Epithelial cell of proximal tubule (primary cell): ENCODE results near the gene RELT. TPM values are rescaled to one million over a fixed set of nuclear protein-coding genes. Genes with fewer than 3 reads are reported as not detected.

Experiments
- DNase-seq: peaks from one replicate; pipeline ENCODE4 v3.0.0-alpha.2; 2011; ENCODE audit warnings: low read depth
- H3K4me3 ChIP-seq: 2 replicates; pipeline ENCODE4 v1.5.1; 2011; ENCODE audit warnings: low read depth, mild to moderate bottlenecking, low read length
- total RNA-seq: library from RNA; depleted of rRNA; stranded (reverse); fragments of >200 nt; gene quantifications from 2 replicates; pipeline ENCODE4 v1.2.3, GENCODE V29; 2015
- TF ChIP-seq, protein P1 (sequence below): conservative IDR thresholded peaks from 2 replicates; pipeline ENCODE4 v1.5.1; 2012; ENCODE audit warnings: low read depth, mild to moderate bottlenecking, low read length

The RELT gene
- total RNA-seq, 1 donor from 2014 or later = 9.1 TPM

DNA sequence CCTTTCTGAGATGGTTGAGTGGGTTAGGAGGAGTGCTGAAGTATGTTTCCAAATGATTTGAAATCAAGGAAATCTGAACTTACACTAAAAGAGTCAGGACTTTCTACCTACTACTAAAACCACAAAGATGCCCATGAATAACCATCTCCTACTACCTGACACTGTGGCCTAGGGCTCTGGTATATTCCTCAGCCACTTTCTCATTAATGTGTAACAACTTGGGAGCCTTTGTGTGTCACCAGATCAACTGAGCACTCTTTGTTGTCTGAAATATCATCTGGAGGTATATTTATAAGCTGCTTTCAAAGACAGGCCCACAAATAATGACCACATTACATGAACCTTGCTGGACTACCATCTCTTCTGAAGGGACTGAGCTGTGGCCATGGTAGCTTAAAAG lies 43.9 kb downstream of the RELT start:
- no peak overlapping the region for H3K4me3 ChIP-seq
- no peak for DNase-seq
- TF ChIP-seq, protein P1, sequence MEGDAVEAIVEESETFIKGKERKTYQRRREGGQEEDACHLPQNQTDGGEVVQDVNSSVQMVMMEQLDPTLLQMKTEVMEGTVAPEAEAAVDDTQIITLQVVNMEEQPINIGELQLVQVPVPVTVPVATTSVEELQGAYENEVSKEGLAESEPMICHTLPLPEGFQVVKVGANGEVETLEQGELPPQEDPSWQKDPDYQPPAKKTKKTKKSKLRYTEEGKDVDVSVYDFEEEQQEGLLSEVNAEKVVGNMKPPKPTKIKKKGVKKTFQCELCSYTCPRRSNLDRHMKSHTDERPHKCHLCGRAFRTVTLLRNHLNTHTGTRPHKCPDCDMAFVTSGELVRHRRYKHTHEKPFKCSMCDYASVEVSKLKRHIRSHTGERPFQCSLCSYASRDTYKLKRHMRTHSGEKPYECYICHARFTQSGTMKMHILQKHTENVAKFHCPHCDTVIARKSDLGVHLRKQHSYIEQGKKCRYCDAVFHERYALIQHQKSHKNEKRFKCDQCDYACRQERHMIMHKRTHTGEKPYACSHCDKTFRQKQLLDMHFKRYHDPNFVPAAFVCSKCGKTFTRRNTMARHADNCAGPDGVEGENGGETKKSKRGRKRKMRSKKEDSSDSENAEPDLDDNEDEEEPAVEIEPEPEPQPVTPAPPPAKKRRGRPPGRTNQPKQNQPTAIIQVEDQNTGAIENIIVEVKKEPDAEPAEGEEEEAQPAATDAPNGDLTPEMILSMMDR = no peak

DNA sequence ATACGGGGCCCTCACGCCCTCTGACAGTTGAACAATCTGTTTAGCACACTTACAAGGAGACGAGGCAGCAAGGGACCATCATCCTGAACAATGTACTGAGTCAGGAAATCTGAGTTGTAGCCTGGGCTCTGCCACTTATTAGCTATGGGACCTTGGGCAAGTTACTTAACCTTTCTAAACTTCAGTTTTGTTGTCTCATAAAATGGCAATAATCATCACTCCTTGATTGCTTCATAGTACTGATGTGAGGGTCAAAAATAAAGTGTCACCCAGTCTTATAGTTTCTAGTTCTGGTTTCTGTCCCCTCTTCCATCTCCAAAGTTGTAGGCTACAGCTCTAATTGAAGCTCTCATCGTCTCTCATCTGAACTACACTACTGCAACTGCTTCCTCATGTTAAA lies 46.7 kb downstream of the RELT start:
- H3K4me3 ChIP-seq = no peak overlapping the region
- TF ChIP-seq, protein P1 = no peak
- DNase-seq = no peak

GRCh38 chr11:73423506-73423905 lies 47.3 kb downstream of the RELT start:
- H3K4me3 ChIP-seq = no peak overlapping the region
- no peak for DNase-seq
- TF ChIP-seq, protein P1 = no peak

DNA sequence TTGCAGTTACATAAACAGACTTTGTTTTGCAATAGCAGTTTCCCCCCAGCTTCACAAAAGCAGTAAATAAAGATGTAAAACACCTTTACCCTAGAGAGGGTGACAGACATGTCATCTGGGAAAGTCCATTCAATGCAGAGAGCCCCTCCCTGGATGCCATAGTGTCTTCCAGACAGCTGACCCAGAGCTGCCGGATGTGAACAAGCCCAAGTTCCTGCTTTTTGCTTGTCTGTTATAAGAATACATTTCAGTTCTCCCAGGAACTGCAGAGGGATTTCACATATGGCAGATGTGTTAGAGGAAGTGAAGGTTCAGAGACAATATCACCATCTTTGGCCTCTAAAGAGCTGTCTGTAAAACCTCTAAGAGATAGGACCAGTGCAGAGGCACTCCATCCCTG lies 48.9 kb downstream of the RELT start:
- no peak overlapping the region for H3K4me3 ChIP-seq
- TF ChIP-seq, protein P1 = no peak

DNA sequence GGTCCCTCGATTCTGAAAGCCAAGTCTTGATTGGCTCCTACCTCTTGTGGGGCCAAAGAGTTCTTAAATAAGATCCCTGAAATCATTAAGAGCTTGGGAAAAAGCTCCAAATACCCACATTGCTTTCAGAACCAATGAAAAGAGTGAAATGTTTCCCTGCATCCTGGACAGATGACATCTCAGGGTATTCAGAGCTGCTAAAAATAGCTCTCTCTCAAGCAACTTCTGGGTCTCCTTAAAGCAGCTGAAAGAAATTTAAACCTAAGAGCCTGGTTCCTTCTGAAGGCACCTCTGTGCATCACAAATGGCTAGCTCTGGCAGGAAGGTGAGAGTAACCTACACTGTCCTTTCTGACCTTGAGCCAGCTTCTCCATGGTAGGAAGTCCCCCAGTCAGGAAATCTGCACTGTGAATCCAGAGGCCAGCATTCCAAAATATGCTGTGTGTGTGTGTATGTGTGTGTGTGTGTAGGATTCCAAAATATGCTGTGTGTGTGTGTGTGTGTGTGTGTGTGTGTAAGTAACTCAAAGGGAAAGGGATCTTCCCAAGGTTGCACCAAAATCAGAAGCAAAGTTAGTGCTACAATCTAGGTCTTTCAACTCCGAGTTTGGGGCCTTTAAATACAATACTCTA lies 50.1 kb downstream of the RELT start:
- H3K4me3 ChIP-seq = no peak overlapping the region
- TF ChIP-seq, protein P1 = no peak
- DNase-seq = no peak

More for the DNA sequence above, 48.9 kb downstream of the RELT start:
- DNase-seq = no peak

DNA sequence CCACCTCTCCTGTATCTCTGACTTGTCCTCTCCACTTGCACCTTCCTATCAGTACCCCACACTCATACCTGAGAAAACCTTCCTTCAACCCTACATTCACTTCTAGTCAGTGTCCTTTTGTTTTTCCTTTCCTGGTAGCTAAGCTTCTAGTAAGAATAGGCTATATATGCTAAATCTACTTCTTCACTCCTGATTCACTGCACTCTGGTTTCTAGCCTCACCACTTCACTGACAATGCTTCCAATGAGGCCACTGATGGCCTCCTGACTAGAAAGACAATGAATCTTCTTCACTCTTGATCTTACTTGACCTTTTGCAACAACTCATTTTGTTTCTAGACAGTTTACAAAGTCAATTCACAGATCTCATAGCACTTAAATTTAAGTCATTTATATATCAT lies 52.0 kb downstream of the RELT start:
- TF ChIP-seq, protein P1 = no peak
- no peak for DNase-seq
- no peak overlapping the region for H3K4me3 ChIP-seq

- TF ChIP-seq, protein P1 = no peak
- H3K4me3 ChIP-seq = no peak overlapping the region
- no peak for DNase-seq
These were observed 52.5 kb downstream of the RELT start for GRCh38 chr11:73428699-73429098.
